Parathyroid adenoma (tissue), 2 donors: Measurements from ENCODE around the gene C5orf52.
"Not testable (repeated sequence)": the region's sequence is repeated elsewhere in the genome, so short reads cannot be mapped to it uniquely, and the experiment has no call there.

Source experiments
- H2AFZ ChIP-seq: fragments of 300-600 bp; sonication (generic); one replicate; pipeline ENCODE4 v1.7.0; 2017; ENCODE audit warnings: antibody characterized with exemption, mild to moderate bottlenecking
- H3K27ac ChIP-seq: fragments of 300-600 bp; sonication (generic); one replicate; pipeline ENCODE4 v1.7.0; 2017
- H3K27me3 ChIP-seq: fragments of 300-600 bp; sonication (generic); one replicate; pipeline ENCODE4 v1.7.0; 2017; ENCODE audit warnings: low read length; ENCODE audit not compliant: control insufficient read depth, insufficient read depth
- H3K36me3 ChIP-seq: fragments of 300-600 bp; sonication (generic); one replicate; pipeline ENCODE4 v1.7.0; 2017; ENCODE audit warnings: low read length; ENCODE audit not compliant: control insufficient read depth, insufficient read depth
- H3K4me1 ChIP-seq: fragments of 300-600 bp; sonication (generic); one replicate; pipeline ENCODE4 v1.7.0; 2017; ENCODE audit warnings: control low read depth
- H3K4me2 ChIP-seq: fragments of 300-600 bp; sonication (generic); one replicate; pipeline ENCODE4 v1.7.0; 2017; ENCODE audit warnings: low read length
- H3K4me3 ChIP-seq: fragments of 300-600 bp; sonication (generic); one replicate; pipeline ENCODE4 v1.7.0; 2017; ENCODE audit warnings: low read depth, low read length
- H3K79me2 ChIP-seq: fragments of 300-600 bp; sonication (generic); one replicate; pipeline ENCODE4 v1.7.0; 2017; ENCODE audit warnings: control low read depth
- H3K9ac ChIP-seq: fragments of 300-600 bp; sonication (generic); one replicate; pipeline ENCODE4 v1.7.0; 2017; ENCODE audit warnings: mild to moderate bottlenecking
- H3K9me3 ChIP-seq: fragments of 300-600 bp; sonication (generic); one replicate; pipeline ENCODE4 v1.7.0; 2017; ENCODE audit warnings: low read length; ENCODE audit not compliant: control insufficient read depth
- donor health status: primary hyperparathyroidism.

Gene C5orf52

GRCh38 chr5:157727858-157728257, 56.5 kb downstream of the C5orf52 start:
- not testable (repeated sequence) for H3K4me2 ChIP-seq, H3K36me3 ChIP-seq, H3K27me3 ChIP-seq, H3K27ac ChIP-seq, H3K4me3 ChIP-seq, H3K79me2 ChIP-seq, H2AFZ ChIP-seq, H3K9ac ChIP-seq, H3K4me1 ChIP-seq, H3K9me3 ChIP-seq
